Muscle of leg (tissue), 11 donors: ENCODE results near the gene KPTN. TPM values are rescaled to one million over a fixed set of nuclear protein-coding genes. Genes with fewer than 3 reads are reported as not detected.

Experiments used
- DNase-seq: peaks from one replicate; pipeline ENCODE4 v3.0.0; 2013
- H3K27ac ChIP-seq: one replicate; pipeline ENCODE4 v1.5.1; 2013; ENCODE audit warnings: mild to moderate bottlenecking, low read length, control low read depth
- H3K27me3 ChIP-seq: one replicate; pipeline ENCODE4 v1.6.1; 2013; ENCODE audit warnings: low read length; ENCODE audit not compliant: control insufficient read depth, insufficient read depth
- H3K36me3 ChIP-seq: one replicate; pipeline ENCODE4 v1.6.1; 2013; ENCODE audit warnings: low read length; ENCODE audit not compliant: control insufficient read depth, insufficient read depth
- H3K4me1 ChIP-seq: one replicate; pipeline ENCODE4 v1.6.1; 2013; ENCODE audit warnings: low read length; ENCODE audit not compliant: control insufficient read depth, insufficient read depth
- H3K4me3 ChIP-seq: one replicate; pipeline ENCODE4 v1.5.1; 2013; ENCODE audit warnings: low read length, control low read depth
- H3K9me3 ChIP-seq: replicated peaks from 2 replicates; pipeline ENCODE4 v1.6.1; 2013; ENCODE audit warnings: low read depth, low read length; ENCODE audit not compliant: control insufficient read depth
- WGBS: methylation state at CpG from one replicate; pipeline ENCODE4 v1.1.5; 2013; ENCODE audit warnings: missing lambda C conversion rate; ENCODE audit not compliant: insufficient coverage; 5-methylcytosine and 5-hydroxymethylcytosine counted together
- polyA plus RNA-seq, 8 donors: library from polyadenylated mRNA; unstranded; fragments of 120-200 nt; gene quantifications; one replicate each; pipeline versions ENCODE4 v1.2.1 to v1.2.3, GENCODE V29; 2013; ENCODE audit warnings: inconsistent platforms in 1 of 8, low replicate concordance in 1 of 8; ENCODE audit not compliant: insufficient read length in 8 of 8, insufficient read depth in 1 of 8
- total RNA-seq: library from RNA; stranded (reverse); fragments of 120-200 nt; gene quantifications from one replicate; pipeline ENCODE4 v1.2.4, GENCODE V29; 2013

Gene KPTN
- total and polyA plus RNA-seq, 9 donors = 5.4 to 12.0 (median 8.7) TPM

DNA sequence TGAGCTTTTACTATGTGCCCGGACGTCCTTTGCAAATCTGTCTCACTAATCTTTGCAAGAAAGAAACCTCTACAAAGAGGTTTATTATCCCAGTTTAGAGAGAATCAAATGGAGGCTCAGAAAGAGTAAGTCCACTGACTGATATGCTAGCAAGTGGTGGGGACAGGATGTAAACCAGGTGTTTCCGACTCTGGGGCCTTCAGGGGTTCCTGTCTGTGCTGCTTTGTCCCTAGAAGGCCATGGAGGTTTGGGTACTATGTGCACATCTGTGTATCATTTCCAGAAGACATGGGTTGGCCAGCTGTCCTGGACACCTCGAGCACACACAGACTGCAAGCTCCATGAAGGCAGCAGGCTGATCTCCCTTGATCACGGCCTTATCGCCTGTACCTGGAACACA lies 1.2 kb upstream of the KPTN start:
- H3K36me3 ChIP-seq = peaks cover 34% of the 10 kb centered on the region
- no peak overlapping the region for H3K4me3 ChIP-seq
- peaks cover 43% of the 10 kb centered on the region for H3K4me1 ChIP-seq
- no peak for DNase-seq
- H3K27ac ChIP-seq = peak overlapping the region; percentile 20
- H3K27me3 ChIP-seq = no peaks in the 10 kb centered on the region
- WGBS = 96% methylated on average over 4 of the region's 6 CpGs
- no peaks in the 10 kb centered on the region for H3K9me3 ChIP-seq

DNA sequence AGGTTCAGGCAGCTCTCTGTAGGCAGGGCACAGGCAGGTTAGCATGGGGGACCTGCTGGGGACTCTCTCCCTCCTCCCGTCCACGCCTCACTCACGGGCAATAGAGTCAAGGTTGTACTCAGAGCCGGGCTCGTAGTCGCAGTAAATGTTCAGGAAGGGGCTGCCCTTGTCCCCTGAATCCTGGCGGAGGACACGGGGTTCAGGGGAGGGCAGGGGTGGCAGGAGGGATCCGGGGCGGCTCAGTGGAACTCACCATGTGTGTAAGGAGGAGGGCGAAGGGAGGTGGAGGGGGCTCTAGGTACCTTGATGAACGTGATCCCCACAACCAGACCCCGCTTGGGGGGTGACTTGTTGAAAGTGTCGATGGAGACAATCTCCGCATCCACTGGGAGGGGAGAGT lies 819 bp downstream of the KPTN start:
- no peak for DNase-seq
- H3K4me3 ChIP-seq = no peak overlapping the region

DNA sequence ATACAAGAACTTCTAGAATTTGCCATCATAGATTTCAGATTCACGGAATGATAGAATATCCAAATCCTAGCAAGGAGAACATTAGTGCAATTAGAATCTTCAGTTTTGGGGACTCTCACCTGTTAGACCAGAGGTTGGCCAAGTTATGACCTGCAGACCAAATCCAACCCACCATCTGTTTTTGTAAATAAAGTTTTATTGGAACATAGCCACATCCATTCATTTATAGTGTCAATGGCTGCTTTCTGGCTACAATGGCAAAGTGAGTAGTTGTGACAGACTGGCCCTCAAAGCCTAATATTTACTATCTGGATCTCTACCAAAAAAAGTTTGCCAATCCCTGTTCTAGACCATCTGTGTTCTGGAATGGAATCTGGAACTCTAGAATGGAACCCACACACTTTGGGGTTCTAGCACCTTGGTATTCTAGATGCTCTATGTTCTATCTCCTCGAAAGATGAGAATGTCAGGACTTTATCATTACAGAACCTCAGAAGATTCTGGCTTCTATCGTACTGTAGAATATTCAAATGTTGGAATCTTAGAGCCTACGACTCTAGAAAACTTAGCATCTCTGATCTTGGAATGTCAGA lies 2.5 kb downstream of the KPTN start:
- H3K9me3 ChIP-seq = no peaks in the 10 kb centered on the region
- H3K4me1 ChIP-seq = peaks cover 28% of the 10 kb centered on the region
- DNase-seq = no peak
- WGBS = 100% methylated on average over 1 of the region's 4 CpGs
- H3K27ac ChIP-seq = no peak overlapping the region
- H3K36me3 ChIP-seq = peaks cover 6% of the 10 kb centered on the region
- no peak overlapping the region for H3K4me3 ChIP-seq
- no peaks in the 10 kb centered on the region for H3K27me3 ChIP-seq

More for the DNA sequence above, 819 bp downstream of the KPTN start:
- peaks cover 17% of the 10 kb centered on the region for H3K36me3 ChIP-seq
- peaks cover 43% of the 10 kb centered on the region for H3K4me1 ChIP-seq
- WGBS = 83% methylated on average over 9 of the region's 15 CpGs
- H3K9me3 ChIP-seq = no peaks in the 10 kb centered on the region
- H3K27me3 ChIP-seq = no peaks in the 10 kb centered on the region
- H3K27ac ChIP-seq = no peak overlapping the region

DNA sequence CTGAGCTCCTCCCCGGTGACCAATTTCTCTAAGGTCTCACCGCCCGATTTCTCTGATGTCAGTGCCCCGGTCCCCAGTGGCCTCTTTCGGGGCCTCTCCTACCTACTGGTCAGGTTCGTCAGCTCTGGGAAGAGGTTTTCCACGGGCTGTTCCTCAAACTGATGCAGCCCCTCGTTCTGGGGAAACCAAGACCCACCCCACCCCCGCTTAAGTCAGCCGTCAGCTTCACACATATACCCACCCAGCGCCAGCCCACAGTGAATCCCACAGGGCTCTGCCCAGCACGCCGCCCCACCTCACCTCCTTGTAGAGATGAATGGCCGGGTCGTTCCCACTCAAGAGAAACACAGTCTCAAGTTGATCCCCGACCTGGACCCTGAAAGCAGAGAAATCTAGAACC lies 3.4 kb downstream of the KPTN start:
- Histone ChIP-seq H3K27ac (no peak overlapping the region), H3K27me3 (no peaks in the 10 kb centered on the region), H3K9me3 (no peaks in the 10 kb centered on the region), H3K36me3 (peaks cover 5% of the 10 kb centered on the region), H3K4me3 (no peak overlapping the region), H3K4me1 (peaks cover 19% of the 10 kb centered on the region)
- no peak for DNase-seq
- WGBS = 82% methylated on average over 15 of the region's 16 CpGs

DNA sequence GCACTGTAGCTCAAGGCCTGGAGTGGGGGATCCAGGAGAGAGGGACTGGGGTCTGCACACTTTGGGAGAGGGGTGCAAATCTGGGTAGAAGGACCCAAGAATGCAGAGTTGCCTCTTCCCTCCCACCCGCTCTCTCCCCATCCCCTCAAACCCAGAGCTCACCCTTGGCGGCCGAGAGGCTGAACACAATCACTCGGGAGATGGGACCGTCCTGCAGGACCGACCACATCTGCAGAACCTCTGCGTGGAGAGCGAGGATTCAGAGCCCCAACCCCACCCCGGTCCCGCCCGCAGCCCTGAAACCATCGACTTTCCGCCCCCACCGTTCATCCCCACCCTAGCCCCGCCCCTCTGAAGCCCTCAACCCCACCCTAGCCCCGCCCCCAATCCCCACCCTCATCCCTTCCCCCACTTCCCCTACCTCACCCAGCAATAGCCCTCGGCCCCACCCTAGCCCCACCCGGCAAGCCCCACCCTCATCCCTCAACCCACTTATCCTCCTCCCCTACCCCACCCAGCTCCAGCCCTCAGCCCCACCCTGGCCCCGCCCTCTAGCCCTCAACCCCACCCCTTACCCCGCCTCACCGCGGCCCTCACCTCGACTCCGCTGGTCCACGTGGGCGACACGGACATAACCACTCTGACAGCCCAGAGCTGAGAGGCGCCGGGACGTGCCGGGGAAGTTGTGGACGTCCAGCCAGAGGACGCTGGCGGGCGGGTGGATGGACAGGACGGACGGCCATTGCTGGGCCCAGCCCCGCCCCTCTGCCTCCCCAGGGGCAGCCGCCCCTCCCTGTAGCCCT lies 4.1 kb downstream of the KPTN start:
- 9% methylated on average over 28 of the region's 39 CpGs for WGBS
- H3K27me3 ChIP-seq = no peaks in the 10 kb centered on the region
- H3K4me3 ChIP-seq = no peak overlapping the region
- DNase-seq = no peak
- peaks cover 5% of the 10 kb centered on the region for H3K36me3 ChIP-seq
- H3K27ac ChIP-seq = no peak overlapping the region
- peaks cover 11% of the 10 kb centered on the region for H3K4me1 ChIP-seq
- no peaks in the 10 kb centered on the region for H3K9me3 ChIP-seq

DNA sequence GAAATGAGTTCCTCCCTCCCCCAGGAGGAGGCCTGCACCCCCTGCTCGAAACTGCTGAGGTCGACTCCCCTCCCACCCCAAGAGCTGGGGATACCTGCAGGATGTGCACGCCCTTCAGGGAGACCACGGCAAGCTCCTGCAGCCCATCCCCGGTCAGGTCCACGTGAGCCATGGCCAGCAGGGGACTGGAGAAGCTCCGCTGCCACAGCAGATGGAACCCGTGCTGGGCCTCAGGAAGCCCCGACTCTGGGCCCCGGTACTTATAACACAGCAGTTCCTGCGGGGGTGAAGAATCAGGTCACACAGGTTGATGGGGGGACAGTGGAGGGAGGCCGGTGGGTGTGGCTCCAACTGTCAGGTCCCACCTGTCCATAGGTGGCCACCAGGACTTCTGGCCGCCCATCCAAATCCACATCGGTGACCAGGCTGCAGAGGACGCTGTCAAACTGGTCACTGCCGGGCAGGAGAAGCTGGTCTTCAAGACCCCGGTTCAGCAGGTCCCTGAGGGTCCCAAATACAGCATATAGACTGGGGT lies 7.5 kb downstream of the KPTN start:
- Histone ChIP-seq H3K27me3 (peaks cover 12% of the 10 kb centered on the region), H3K4me1 (peaks cover 6% of the 10 kb centered on the region), H3K4me3 (no peak overlapping the region), H3K27ac (no peak overlapping the region), H3K36me3 (peaks cover 6% of the 10 kb centered on the region), H3K9me3 (no peaks in the 10 kb centered on the region)
- 79% methylated on average over 14 of the region's 17 CpGs for WGBS
- no peak for DNase-seq

DNA sequence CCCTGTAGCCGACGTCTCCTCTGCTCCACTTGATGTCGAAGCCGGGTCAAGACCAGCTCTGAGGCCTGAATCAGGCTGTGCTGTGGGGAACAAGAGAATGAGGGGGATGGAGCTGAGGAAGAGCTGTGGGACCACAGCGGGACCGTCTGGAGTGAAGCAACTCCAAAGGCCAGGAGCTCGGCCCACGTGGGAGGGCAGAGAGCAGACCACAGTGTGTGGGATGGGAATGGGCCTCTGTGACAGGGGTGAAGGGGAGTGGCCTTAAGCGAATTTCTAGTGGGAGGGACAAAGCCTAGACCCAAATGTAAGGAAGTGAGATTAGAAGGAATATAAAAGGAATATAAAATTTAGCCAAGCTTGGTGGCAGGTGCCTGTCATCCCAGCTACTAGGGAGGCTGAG lies 8.6 kb downstream of the KPTN start:
- peaks cover 9% of the 10 kb centered on the region for H3K4me1 ChIP-seq
- no peak overlapping the region for H3K27ac ChIP-seq
- H3K36me3 ChIP-seq = peaks cover 6% of the 10 kb centered on the region
- no peak overlapping the region for H3K4me3 ChIP-seq
- H3K27me3 ChIP-seq = peaks cover 22% of the 10 kb centered on the region
- no peaks in the 10 kb centered on the region for H3K9me3 ChIP-seq
- 71% methylated on average over 9 of the region's 9 CpGs for WGBS
- no peak for DNase-seq

DNA sequence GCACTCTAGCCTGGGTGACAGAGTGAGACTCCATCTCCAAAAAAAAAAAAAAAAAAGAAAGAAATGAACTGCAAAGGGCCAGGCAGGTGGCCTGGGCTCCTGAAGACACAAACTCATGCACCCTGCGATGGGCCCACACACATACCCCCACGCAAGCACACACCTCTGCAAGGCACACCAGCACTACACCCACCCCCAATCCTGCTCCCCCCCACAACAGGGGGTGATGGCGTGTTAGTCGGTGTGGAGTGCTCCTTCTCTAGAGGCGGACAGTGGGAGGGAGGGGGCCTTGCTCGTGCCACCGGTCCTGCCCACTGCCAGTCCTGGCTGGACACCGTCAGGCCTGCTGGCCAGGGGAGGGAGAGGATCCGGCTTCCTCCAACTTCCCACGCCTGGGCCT lies 10.7 kb downstream of the KPTN start:
- H3K36me3 ChIP-seq = peaks cover 6% of the 10 kb centered on the region
- peaks cover 9% of the 10 kb centered on the region for H3K4me1 ChIP-seq
- H3K27ac ChIP-seq = no peak overlapping the region
- H3K4me3 ChIP-seq = no peak overlapping the region
- no peaks in the 10 kb centered on the region for H3K9me3 ChIP-seq
- WGBS = no CpG with 5 or more reads among the region's 10 CpGs
- no peak for DNase-seq
- peaks cover 42% of the 10 kb centered on the region for H3K27me3 ChIP-seq

DNA sequence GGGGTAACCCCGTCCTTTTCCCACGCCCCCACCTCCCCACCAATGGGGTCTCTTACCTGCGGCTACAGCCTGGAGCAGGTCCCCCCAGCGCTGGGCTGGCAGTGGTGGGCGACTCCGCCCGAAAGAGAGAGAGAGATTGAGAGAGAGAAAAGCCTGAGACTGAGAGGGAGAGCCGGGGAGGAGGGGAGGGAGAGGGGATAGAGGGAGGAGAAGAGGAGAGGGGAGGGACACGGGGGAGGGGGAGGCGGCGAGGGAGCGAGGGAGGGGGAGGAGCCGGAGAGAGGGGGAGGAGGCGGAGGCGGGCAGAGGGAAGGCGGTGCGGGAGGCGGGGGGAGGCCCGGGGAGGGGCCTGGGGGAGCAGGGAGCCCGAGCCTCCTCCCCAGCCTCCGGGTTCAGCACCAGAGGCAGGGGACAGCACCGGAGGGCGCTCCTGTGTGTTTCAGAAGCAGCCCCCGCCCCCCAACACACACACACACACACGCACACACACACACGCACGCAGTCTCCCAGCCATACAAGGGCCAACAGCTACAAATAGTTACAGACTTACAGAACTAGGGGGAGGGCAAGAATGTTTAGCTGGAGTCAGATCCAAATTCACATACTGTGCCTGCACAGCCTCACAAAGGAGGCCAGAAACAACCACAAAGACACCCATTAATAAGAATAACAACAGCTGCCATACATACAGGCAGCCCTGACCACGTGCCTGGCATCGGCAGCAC lies 12.1 kb downstream of the KPTN start, which contains the start of gene SLC8A2:
Gene SLC8A2, minus strand, starts transcription at position 161 of the 725 bp plus-strand sequence. CDS start 5,490 bp downstream, outside the sequence.
- Histone ChIP-seq H3K36me3 (peaks cover 6% of the 10 kb centered on the region), H3K27ac (no peak within 1 kb of the TSS), H3K27me3 (peaks cover 51% of the 10 kb centered on the region), H3K4me1 (peaks cover 9% of the 10 kb centered on the region), H3K9me3 (no peaks in the 10 kb centered on the region), H3K4me3 (no peak within 1 kb of the TSS)
- peak; percentile 93 for DNase-seq
- WGBS = 3% methylated on average over 5 of the region's 29 CpGs

DNA sequence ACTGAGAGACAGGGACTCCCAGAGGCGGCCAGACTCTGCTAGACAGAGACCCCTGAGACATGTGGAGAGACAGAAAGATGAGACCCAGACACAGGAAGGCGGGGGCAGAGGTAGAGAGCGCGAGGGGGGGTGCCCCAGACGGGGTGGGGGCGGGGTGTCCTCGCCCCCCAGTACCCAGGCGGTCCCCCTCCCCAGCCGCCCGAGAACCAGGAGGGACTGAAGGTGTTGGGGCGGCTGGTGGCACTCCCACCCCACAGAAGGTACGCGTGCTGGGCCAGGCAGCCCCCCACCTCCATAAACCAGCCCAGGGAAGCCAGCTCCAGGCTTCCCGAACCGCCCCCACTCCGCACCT lies 12.7 kb downstream of the KPTN start:
- peaks cover 51% of the 10 kb centered on the region for H3K27me3 ChIP-seq

More for the DNA sequence above, 12.7 kb downstream of the KPTN start:
- Histone ChIP-seq H3K9me3 (no peaks in the 10 kb centered on the region), H3K36me3 (peaks cover 6% of the 10 kb centered on the region), H3K4me3 (no peak overlapping the region), H3K4me1 (peaks cover 9% of the 10 kb centered on the region), H3K27ac (no peak overlapping the region)
- no peak for DNase-seq
- WGBS = 0% methylated on average over 3 of the region's 16 CpGs
